Body of pancreas (tissue), 4 donors: ENCODE results near the gene KCNJ3. TPM values are rescaled to one million over a fixed set of nuclear protein-coding genes. Genes with fewer than 3 reads are reported as not detected.

Experiments
- ATAC-seq: fragments of 150-250 bp; one replicate; pipeline ENCODE4 v1.9.1; 2016
- DNase-seq, 4 donors: peaks; one replicate each; pipeline ENCODE4 v3.0.0-alpha.2; 2019
- H3K27ac ChIP-seq, 4 donors: fragments of 200-600 bp; sonication (generic); 1 replicate in 3 of 4; 2 replicates in 1 of 4; pipeline versions ENCODE4 v1.5.1 to v1.6.1; 2016 to 2019; ENCODE audit warnings: mild to moderate bottlenecking in 1 of 4, mixed read lengths in 1 of 4, moderate library complexity in 1 of 4
- H3K27me3 ChIP-seq, 2 donors: fragments of 200-600 bp; sonication (generic); one replicate each; pipeline ENCODE4 v1.6.0; 2016; ENCODE audit warnings: mild to moderate bottlenecking in 1 of 2
- H3K36me3 ChIP-seq, 2 donors: fragments of 200-600 bp; sonication (generic); replicated peaks in 1 of 2; 2 replicates each; pipeline ENCODE4 v1.5.1; 2016; ENCODE audit warnings: low read depth in 2 of 2; ENCODE audit not compliant: insufficient read depth in 1 of 2
- H3K4me1 ChIP-seq: fragments of 200-600 bp; sonication (generic); one replicate; pipeline ENCODE4 v1.6.0; 2016
- H3K4me3 ChIP-seq, 2 donors: fragments of 200-600 bp; sonication (generic); 1 replicate in 1 of 2; 2 replicates in 1 of 2; pipeline ENCODE4 v1.5.1; 2016 to 2019
- H3K9me3 ChIP-seq, 3 donors: fragments of 200-600 bp; sonication (generic); 1 replicate in 2 of 3; 2 replicates in 1 of 3; pipeline ENCODE4 v1.5.1; 2016
- CTCF ChIP-seq, 7 experiments: fragments of 450-650 bp in 4 of 7; fragments of 200-600 bp in 3 of 7; sonication (generic) in 3 of 7; IDR thresholded peaks; one replicate each; pipeline ENCODE4 v1.5.1; 2016 to 2019; ENCODE audit warnings: antibody characterized with exemption in 7 of 7
- POLR2A ChIP-seq, 3 donors: fragments of 450-650 bp; IDR thresholded peaks; one replicate each; pipeline ENCODE4 v1.6.1; 2016; ENCODE audit warnings: antibody characterized with exemption in 3 of 3, mild to moderate bottlenecking in 2 of 3
- WGBS, 2 donors: methylation state at CpG; one replicate each; pipeline ENCODE4 v1.1.5; 2017; 5-methylcytosine and 5-hydroxymethylcytosine counted together
- intact Hi-C: fragments of 100-400 bp; cut with DNase I; formaldehyde crosslinking; loops from one replicate; pipeline ENCODE4 v1.15.1; 2023
- total RNA-seq, 2 donors: library from RNA; depleted of rRNA; stranded (reverse); fragments of >200 nt; gene quantifications; one replicate each; pipeline ENCODE4 v1.1.0, GENCODE V29; 2016

The KCNJ3 gene
- total RNA-seq, 2 donors from 2014 or later: 0.33 to 0.78 TPM

DNA sequence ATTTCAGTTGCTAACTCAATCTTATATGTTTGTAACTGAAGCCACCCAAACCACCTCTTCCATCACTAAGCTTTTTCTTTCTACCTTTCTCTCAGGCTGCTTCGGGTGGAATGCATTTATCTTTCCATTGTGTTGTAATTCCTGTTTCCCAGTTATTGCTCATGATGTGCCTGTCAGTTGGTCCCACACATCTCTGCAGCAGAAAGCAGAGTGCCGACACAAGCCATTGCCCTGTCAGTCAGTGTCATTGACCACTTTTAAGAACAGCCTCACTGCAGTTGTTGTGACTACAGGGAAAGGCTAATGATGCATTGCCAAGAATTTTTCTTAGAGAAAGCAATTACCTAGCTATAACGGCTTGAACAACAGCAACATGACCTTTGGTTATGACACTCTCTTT lies 24.8 kb upstream of the KCNJ3 start:
- Histone ChIP-seq H3K27ac (no peak overlapping the region), H3K36me3 (no peaks in the 10 kb centered on the region), H3K27me3 (no peaks in the 10 kb centered on the region), H3K4me3 (no peak overlapping the region), H3K4me1 (no peaks in the 10 kb centered on the region), H3K9me3 (no peaks in the 10 kb centered on the region)
- ATAC-seq (no peak), DNase-seq (no peak)
- 58 to 68% methylated on average over 3 of the region's 3 CpGs for WGBS, 2 donors
- TF ChIP-seq POLR2A (IDR thresholded peaks at IDR 0.05) (no peak), CTCF (IDR thresholded peaks at IDR 0.05) (no peak)
- intact Hi-C loops: no loop called here

DNA sequence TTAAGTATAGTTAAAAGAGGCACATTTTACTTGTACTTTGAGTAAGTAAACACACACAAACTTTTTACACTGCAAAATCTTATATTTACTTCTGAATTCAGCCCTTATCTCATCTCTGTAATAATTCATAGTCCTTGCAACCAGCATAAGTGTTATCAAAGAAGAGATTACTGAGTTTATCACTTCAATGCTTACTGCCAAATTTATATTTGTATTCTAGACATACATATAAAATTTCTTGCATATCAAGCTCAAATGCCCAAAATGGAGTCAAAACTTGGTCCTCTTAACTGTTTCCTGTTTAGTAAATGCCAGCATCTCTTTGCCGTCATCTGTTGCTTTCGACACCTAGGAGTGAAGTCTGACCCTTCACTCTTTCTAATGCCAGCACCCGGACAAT lies 21.1 kb upstream of the KCNJ3 start:
- Histone ChIP-seq H3K27ac (no peak overlapping the region), H3K4me3 (no peak overlapping the region), H3K4me1 (no peaks in the 10 kb centered on the region), H3K36me3 (no peaks in the 10 kb centered on the region), H3K27me3 (no peaks in the 10 kb centered on the region), H3K9me3 (no peaks in the 10 kb centered on the region)
- no peak for ATAC-seq
- TF ChIP-seq CTCF (IDR thresholded peaks at IDR 0.05): no peak
- no peak for TF ChIP-seq POLR2A (IDR thresholded peaks at IDR 0.05)
- 87 to 88% methylated on average over 3 of the region's 3 CpGs for WGBS, 2 donors
- no peak for DNase-seq
- intact Hi-C loops: no loop called here

- ATAC-seq: no peak
- H3K9me3 ChIP-seq: no peaks in the 10 kb centered on the region
- WGBS, 2 donors: 71 to 82% methylated on average over 2 of the region's 2 CpGs
- no peaks in the 10 kb centered on the region for H3K27me3 ChIP-seq
- intact Hi-C loops: no loop called here
- H3K27ac ChIP-seq: no peak overlapping the region
- no peak for TF ChIP-seq POLR2A (IDR thresholded peaks at IDR 0.05)
- no peak for TF ChIP-seq CTCF (IDR thresholded peaks at IDR 0.05)
- no peak for DNase-seq
- H3K4me1 ChIP-seq: no peaks in the 10 kb centered on the region
- no peak overlapping the region for H3K4me3 ChIP-seq
- no peaks in the 10 kb centered on the region for H3K36me3 ChIP-seq
Observed at GRCh38 chr2:154681741-154682140, 16.8 kb upstream of the KCNJ3 start.

DNA sequence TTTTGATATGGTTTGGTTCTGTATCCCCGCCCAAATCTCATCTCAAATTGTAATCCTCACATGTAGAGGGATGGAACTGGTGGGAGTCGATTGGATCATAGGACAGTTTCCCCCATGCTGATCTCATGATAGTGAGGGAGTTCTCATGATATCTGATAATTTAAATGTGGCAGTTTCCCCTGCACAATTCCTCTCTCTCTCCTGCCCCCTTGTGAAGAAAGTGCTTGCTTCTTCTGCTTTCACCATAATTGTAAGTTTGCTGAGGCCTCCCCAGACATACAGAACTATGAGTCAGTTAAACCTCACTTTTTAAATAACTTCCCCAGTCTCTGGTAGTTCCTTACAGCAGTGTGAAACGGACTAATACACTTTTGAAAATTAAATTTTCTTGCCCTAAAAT lies 12.3 kb upstream of the KCNJ3 start:
- DNase-seq: no peak
- TF ChIP-seq POLR2A (IDR thresholded peaks at IDR 0.05): no peak
- no peak for TF ChIP-seq CTCF (IDR thresholded peaks at IDR 0.05)
- no peaks in the 10 kb centered on the region for H3K4me1 ChIP-seq
- intact Hi-C loops: no loop called here
- H3K4me3 ChIP-seq: no peak overlapping the region
- H3K9me3 ChIP-seq: no peaks in the 10 kb centered on the region
- no peak overlapping the region for H3K27ac ChIP-seq
- WGBS, 2 donors: 65 to 67% methylated on average over 3 of the region's 3 CpGs
- ATAC-seq: no peak
- H3K36me3 ChIP-seq: no peaks in the 10 kb centered on the region
- no peaks in the 10 kb centered on the region for H3K27me3 ChIP-seq

- ATAC-seq (no peak), DNase-seq (no peak)
- Histone ChIP-seq H3K36me3 (no peaks in the 10 kb centered on the region), H3K9me3 (no peaks in the 10 kb centered on the region), H3K27ac (no peak overlapping the region), H3K4me3 (no peak overlapping the region), H3K27me3 (no peaks in the 10 kb centered on the region), H3K4me1 (no peaks in the 10 kb centered on the region)
- 86 to 88% methylated on average over 1 of the region's 1 CpG for WGBS, 2 donors
- intact Hi-C loops: no loop called here
- no peak for TF ChIP-seq POLR2A (IDR thresholded peaks at IDR 0.05)
- no peak for TF ChIP-seq CTCF (IDR thresholded peaks at IDR 0.05)
Observed at GRCh38 chr2:154688373-154688772, 10.1 kb upstream of the KCNJ3 start.
